PFSK-1 (cell line): Measurements from ENCODE around the gene ULK4.

Experiments used
- FOXP2 ChIP-seq: optimal IDR thresholded peaks from 2 replicates; pipeline ENCODE3; 2011; ENCODE audit warnings: borderline replicate concordance, control low read depth, inconsistent platforms; ENCODE audit not compliant: insufficient read depth; ENCODE audit errors: extremely low read length, extremely low read depth
- POLR2AphosphoS5 ChIP-seq: IDR thresholded peaks from 2 replicates; pipeline ENCODE4 v1.6.1; 2012; ENCODE audit warnings: low read depth, mild to moderate bottlenecking, control low read depth, low read length, moderate library complexity
- SIN3A ChIP-seq: IDR thresholded peaks from 2 replicates; pipeline ENCODE4 v1.6.1; 2012; ENCODE audit warnings: mild to moderate bottlenecking, low read length, moderate library complexity, borderline replicate concordance; ENCODE audit not compliant: insufficient read depth
- TAF1 ChIP-seq: IDR thresholded peaks from 2 replicates; pipeline ENCODE4 v1.6.1; 2012; ENCODE audit warnings: low read length, control low read depth, borderline replicate concordance; ENCODE audit not compliant: insufficient read depth
- TF ChIP-seq, protein P1 (sequence below), 2 experiments: IDR thresholded peaks; 2 replicates each; pipeline versions ENCODE4 v1.6.1 to v1.8.0; 2011 to 2012; ENCODE audit warnings: low read depth in 2 of 2, low read length in 2 of 2, control low read depth in 1 of 2, inconsistent platforms in 1 of 2, mild to moderate bottlenecking in 1 of 2, moderate library complexity in 1 of 2; ENCODE audit not compliant: insufficient read depth in 1 of 2

DNA sequence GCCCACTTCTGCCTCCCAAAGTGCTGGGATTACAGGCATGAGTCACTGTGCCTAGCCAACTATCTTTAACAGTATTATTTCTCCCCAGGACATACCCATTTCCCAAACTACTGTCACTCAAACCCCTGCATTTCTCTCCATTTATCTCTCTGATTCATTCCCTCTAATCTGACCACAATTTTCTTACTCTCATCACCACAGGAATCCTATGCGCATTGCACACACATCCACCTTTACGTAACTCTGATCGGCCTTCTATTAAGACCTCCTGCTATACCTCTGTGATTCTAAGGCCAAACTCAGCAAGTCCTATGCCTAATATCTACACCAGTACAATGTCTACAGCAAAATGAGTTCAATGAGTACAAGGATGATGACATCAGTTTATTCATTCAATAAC, 235.0 kb downstream of the ULK4 start:
- TF ChIP-seq POLR2AphosphoS5 (no peak), FOXP2 (no peak), SIN3A (no peak), TAF1 (no peak)
- TF ChIP-seq, protein P1, sequence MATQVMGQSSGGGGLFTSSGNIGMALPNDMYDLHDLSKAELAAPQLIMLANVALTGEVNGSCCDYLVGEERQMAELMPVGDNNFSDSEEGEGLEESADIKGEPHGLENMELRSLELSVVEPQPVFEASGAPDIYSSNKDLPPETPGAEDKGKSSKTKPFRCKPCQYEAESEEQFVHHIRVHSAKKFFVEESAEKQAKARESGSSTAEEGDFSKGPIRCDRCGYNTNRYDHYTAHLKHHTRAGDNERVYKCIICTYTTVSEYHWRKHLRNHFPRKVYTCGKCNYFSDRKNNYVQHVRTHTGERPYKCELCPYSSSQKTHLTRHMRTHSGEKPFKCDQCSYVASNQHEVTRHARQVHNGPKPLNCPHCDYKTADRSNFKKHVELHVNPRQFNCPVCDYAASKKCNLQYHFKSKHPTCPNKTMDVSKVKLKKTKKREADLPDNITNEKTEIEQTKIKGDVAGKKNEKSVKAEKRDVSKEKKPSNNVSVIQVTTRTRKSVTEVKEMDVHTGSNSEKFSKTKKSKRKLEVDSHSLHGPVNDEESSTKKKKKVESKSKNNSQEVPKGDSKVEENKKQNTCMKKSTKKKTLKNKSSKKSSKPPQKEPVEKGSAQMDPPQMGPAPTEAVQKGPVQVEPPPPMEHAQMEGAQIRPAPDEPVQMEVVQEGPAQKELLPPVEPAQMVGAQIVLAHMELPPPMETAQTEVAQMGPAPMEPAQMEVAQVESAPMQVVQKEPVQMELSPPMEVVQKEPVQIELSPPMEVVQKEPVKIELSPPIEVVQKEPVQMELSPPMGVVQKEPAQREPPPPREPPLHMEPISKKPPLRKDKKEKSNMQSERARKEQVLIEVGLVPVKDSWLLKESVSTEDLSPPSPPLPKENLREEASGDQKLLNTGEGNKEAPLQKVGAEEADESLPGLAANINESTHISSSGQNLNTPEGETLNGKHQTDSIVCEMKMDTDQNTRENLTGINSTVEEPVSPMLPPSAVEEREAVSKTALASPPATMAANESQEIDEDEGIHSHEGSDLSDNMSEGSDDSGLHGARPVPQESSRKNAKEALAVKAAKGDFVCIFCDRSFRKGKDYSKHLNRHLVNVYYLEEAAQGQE (IDR thresholded peaks at IDR 0.05; ENCODE audit: insufficient read depth in 1 of 2, low read depth in 2 of 2, low read length in 2 of 2) = no peak
